PC-9 (cell line): Measurements from ENCODE around the gene PAK2. TPM values are rescaled to one million over a fixed set of nuclear protein-coding genes. Genes with fewer than 3 reads are reported as not detected.
A peak's percentile ranks its signal among the peaks of the same experiment; 100 is the strongest.
"Not testable (repeated sequence)": the region's sequence is repeated elsewhere in the genome, so short reads cannot be mapped to it uniquely, and the experiment has no call there.

Source experiments
- BruUV-seq: library from RNA; stranded (reverse); fragments of 400-500 nt; replicated peaks from 2 replicates; lab custom pipeline; 2021; lab: Mats Ljungman, UMichigan
- CTCF ChIA-PET: fragments of 300-600 bp; sonication (Branson Sonifier 250); formaldehyde crosslinking; loops from one replicate; lab custom pipeline; 2022; ENCODE audit warnings: antibody characterized with exemption; lab: Charles Lee
- POLR2A ChIA-PET: fragments of 300-600 bp; sonication (Branson Sonifier 250); formaldehyde crosslinking; loops from one replicate; lab custom pipeline; 2022; ENCODE audit warnings: antibody characterized with exemption; ENCODE audit not compliant: unreplicated experiment; lab: Charles Lee
- DNase-seq, 2 experiments: peaks; one replicate each; pipeline versions ENCODE4 v3.0.0 to v3.0.0-alpha.2; 2015 to 2022; ENCODE audit warnings: mixed read lengths in 1 of 2
- H2AFZ ChIP-seq: fragments of 200-600 bp; sonication (generic); 2 replicates; pipeline ENCODE4 v1.8.1; 2017; ENCODE audit warnings: antibody characterized with exemption
- H3F3A ChIP-seq: fragments of 200-600 bp; sonication (generic); 2 replicates; pipeline ENCODE4 v1.8.1; 2017; ENCODE audit warnings: antibody characterized with exemption, mild to moderate bottlenecking, low read depth; ENCODE audit not compliant: insufficient read depth
- H3K27ac ChIP-seq: fragments of 200-600 bp; sonication (generic); 2 replicates; pipeline ENCODE4 v1.6.1; 2016; ENCODE audit warnings: mixed run types
- H3K27me3 ChIP-seq: fragments of 200-600 bp; sonication (generic); 2 replicates; pipeline ENCODE4 v1.6.1; 2016; ENCODE audit warnings: low read depth, mixed run types; ENCODE audit not compliant: insufficient read depth
- H3K36me3 ChIP-seq: fragments of 200-600 bp; sonication (generic); 2 replicates; pipeline ENCODE4 v1.6.1; 2016; ENCODE audit warnings: low read depth, mixed run types
- H3K4me1 ChIP-seq: fragments of 200-600 bp; sonication (generic); replicated peaks from 2 replicates; pipeline ENCODE4 v1.6.1; 2016; ENCODE audit warnings: mixed run types; ENCODE audit not compliant: insufficient read depth
- H3K4me2 ChIP-seq: fragments of 200-600 bp; sonication (generic); 2 replicates; pipeline ENCODE4 v1.6.1; 2017; ENCODE audit warnings: mixed run types
- H3K4me3 ChIP-seq: fragments of 200-600 bp; sonication (generic); 2 replicates; pipeline ENCODE4 v1.6.1; 2016; ENCODE audit warnings: mixed run types
- H3K79me2 ChIP-seq: fragments of 200-600 bp; sonication (generic); 2 replicates; pipeline ENCODE4 v1.6.1; 2017; ENCODE audit warnings: low read depth, mixed run types
- H3K9me2 ChIP-seq: fragments of 200-600 bp; sonication (generic); 2 replicates; pipeline ENCODE4 v1.8.1; 2017; ENCODE audit warnings: mild to moderate bottlenecking; ENCODE audit not compliant: insufficient read depth
- H3K9me3 ChIP-seq: fragments of 200-600 bp; sonication (generic); 2 replicates; pipeline ENCODE4 v1.8.1; 2016; ENCODE audit warnings: low read depth; ENCODE audit not compliant: insufficient read depth
- H4K20me1 ChIP-seq: fragments of 200-600 bp; sonication (generic); 2 replicates; pipeline ENCODE4 v1.8.1; 2017; ENCODE audit not compliant: insufficient read depth
- CTCF ChIP-seq: fragments of 200-600 bp; sonication (generic); conservative IDR thresholded peaks from 2 replicates; pipeline ENCODE4 v1.6.1; 2017; ENCODE audit warnings: mixed run types, antibody characterized with exemption, mild to moderate bottlenecking, moderate library complexity
- EZH2 ChIP-seq: fragments of 200-600 bp; sonication (generic); IDR thresholded peaks from 2 replicates; pipeline ENCODE4 v1.8.0; 2017; ENCODE audit warnings: antibody characterized with exemption, low read depth
- intact Hi-C: fragments of 100-400 bp; cut with micrococcal nuclease; formaldehyde crosslinking; loops from one replicate; pipeline ENCODE4 v1.10.0; 2022; ENCODE audit not compliant: unreplicated experiment
- total RNA-seq: library from RNA; stranded (reverse); gene quantifications from 2 replicates; pipeline ENCODE4 v1.2.3, GENCODE V29; 2021

The PAK2 gene
- total RNA-seq, 1 experiment from 2014 or later = 78.6 TPM

DNA sequence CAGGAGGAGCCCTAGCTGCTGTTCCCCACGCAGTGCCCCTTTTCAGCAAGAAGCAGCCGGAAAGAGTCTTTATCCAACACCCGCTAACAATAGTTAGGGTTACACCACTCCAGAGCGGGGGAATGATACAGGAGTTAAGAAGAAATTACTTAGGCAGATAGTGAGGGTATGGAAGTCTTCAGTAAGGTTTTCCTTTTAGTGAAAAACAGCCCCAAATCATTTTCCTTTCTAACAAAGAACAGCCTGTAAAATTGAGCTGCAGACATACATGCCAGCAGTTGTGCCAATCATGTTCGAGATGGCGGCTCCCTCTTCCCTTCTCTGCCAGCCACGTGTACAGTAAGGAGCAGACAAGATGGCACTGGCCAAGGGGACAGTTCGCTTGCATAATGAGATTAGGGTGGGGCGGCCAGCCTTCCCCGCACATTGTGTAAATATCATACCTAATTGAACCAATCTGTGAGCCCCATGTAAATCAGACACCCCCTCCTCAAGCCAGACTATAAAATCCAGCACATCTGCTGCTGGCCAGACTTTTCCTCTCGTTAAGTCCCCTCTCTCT lies 109.6 kb downstream of the PAK2 start:
- H3K36me3 ChIP-seq = no peaks in the 10 kb centered on the region
- POLR2A ChIA-PET = interaction anchor here (0.6 kb wide), 1 partner anchor 13 kb away, joined by 3 read pairs; no protein-coding TSS in a partner anchor
- intact Hi-C loops = no loop called here
- TF ChIP-seq CTCF = no peak
- TF ChIP-seq EZH2 = no peak
- peaks cover 20% of the 10 kb centered on the region; the same call in 1 of the 2 replicates for H3K9me3 ChIP-seq
- no peaks in the 10 kb centered on the region for H4K20me1 ChIP-seq
- 0 out of 2 replicates have a peak overlapping the region, but pooled peaks have one; percentile 7 for H3K4me2 ChIP-seq
- H3K27me3 ChIP-seq = no peaks in the 10 kb centered on the region
- no peak overlapping the region for H3K27ac ChIP-seq
- H3K9me2 ChIP-seq = no peaks in the 10 kb centered on the region
- H2AFZ ChIP-seq = no peak overlapping the region
- no TSS peak for BruUV-seq
- H3F3A ChIP-seq = 0 out of 2 replicates have a peak, but pooled peaks cover 2% of the 10 kb centered on the region
- CTCF ChIA-PET = no interaction called here
- H3K4me3 ChIP-seq = no peak overlapping the region
- H3K79me2 ChIP-seq = no peaks in the 10 kb centered on the region
- no peak for DNase-seq
- H3K4me1 ChIP-seq = no peaks in the 10 kb centered on the region; the same call in 1 of the 2 replicates

- H3K9me2 ChIP-seq, H3K9me3 ChIP-seq, DNase-seq, H4K20me1 ChIP-seq, BruUV-seq, H3K27ac ChIP-seq, H2AFZ ChIP-seq, H3K4me3 ChIP-seq, H3K79me2 ChIP-seq, H3K36me3 ChIP-seq, CTCF ChIA-PET, intact Hi-C loops, H3K27me3 ChIP-seq, H3K4me2 ChIP-seq, H3F3A ChIP-seq, H3K4me1 ChIP-seq: not testable (repeated sequence)
- POLR2A ChIA-PET = interaction anchor here (0.6 kb wide), 1 partner anchor 123 kb away, joined by 3 read pairs; no protein-coding TSS in a partner anchor
Measured at GRCh38 chr3:196863000-196863399, 123.3 kb downstream of the PAK2 start.

DNA sequence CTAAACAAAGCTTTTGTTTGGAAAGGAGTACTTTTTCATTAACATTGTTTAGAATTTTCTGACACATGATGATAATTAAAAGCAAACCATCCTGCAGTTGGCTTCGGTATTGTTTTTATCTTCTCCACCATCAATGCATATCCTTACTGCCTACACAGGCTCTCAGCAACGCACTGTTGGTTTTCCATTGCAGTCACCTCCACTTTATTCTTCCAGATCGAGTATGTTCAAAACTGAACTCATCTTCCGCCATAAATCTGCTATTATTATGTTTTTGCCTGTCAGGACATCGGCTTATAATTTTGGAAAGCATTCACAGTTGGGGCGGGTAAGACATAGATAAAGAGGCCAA lies 127.5 kb downstream of the PAK2 start:
- CTCF ChIA-PET = interaction anchor here (0.6 to 0.7 kb wide), 3 partner anchors 31 to 173 kb away, joined by 4 to 8 read pairs (median 4); no protein-coding TSS in a partner anchor
- TF ChIP-seq CTCF (no peak), EZH2 (no peak)

More for the DNA sequence above, 127.5 kb downstream of the PAK2 start:
- Histone ChIP-seq H3K9me2 (no peaks in the 10 kb centered on the region), H3K27me3 (no peaks in the 10 kb centered on the region), H3K9me3 (no peaks in the 10 kb centered on the region), H3K4me3 (peak overlapping the region; percentile 95), H4K20me1 (peaks cover 30% of the 10 kb centered on the region), H3K4me1 (peaks cover 15% of the 10 kb centered on the region), H3F3A (0 out of 2 replicates have a peak, but pooled peaks cover 3% of the 10 kb centered on the region), H3K79me2 (peaks cover 43% of the 10 kb centered on the region), H3K27ac (0 out of 2 replicates have a peak overlapping the region, but pooled peaks have one; percentile 3), H3K4me2 (peak overlapping the region; percentile 83), H2AFZ (peak overlapping the region; percentile 99), H3K36me3 (0 out of 2 replicates have a peak, but pooled peaks cover 4% of the 10 kb centered on the region)
- intact Hi-C loops = loop anchor here (5.0 kb wide), 2 partner anchors 75 to 125 kb away; partner anchors contain the start of gene NCBP2
- BruUV-seq = TSS peak; percentile 83
- no peak for DNase-seq
- POLR2A ChIA-PET = interaction anchor here (0.5 to 1.0 kb wide), 5 partner anchors 9 to 323 kb away, joined by 3 to 13 read pairs (median 8); no protein-coding TSS in a partner anchor
